GM19397 (cell line): Measurements from ENCODE around the gene PCNX1.

Experiments used
- ATAC-seq: cut with Tn5 transposase; IDR thresholded peaks from one replicate; pipeline ENCODE4 v1.9.1; 2021; ENCODE audit warnings: mild to moderate bottlenecking, moderate library complexity; ENCODE audit not compliant: unreplicated experiment

Gene PCNX1

GRCh38 chr14:70887737-70888499 lies 19.3 kb upstream of the PCNX1 start:
- ATAC-seq: no peak

- no peak for ATAC-seq
These were observed 18.5 kb upstream of the PCNX1 start for GRCh38 chr14:70888681-70889175.

GRCh38 chr14:70889555-70889954 lies 17.7 kb upstream of the PCNX1 start:
- ATAC-seq: no peak

GRCh38 chr14:70890826-70891659 lies 16.2 kb upstream of the PCNX1 start:
- no peak for ATAC-seq

- ATAC-seq: no peak
These were observed 15.5 kb upstream of the PCNX1 start for GRCh38 chr14:70891737-70892136.

- ATAC-seq: no peak
These were observed 14.0 kb upstream of the PCNX1 start for GRCh38 chr14:70893062-70893845.

GRCh38 chr14:70893858-70894291 lies 13.4 kb upstream of the PCNX1 start:
- no peak for ATAC-seq

GRCh38 chr14:70894868-70895267 lies 12.4 kb upstream of the PCNX1 start:
- no peak for ATAC-seq

- no peak for ATAC-seq
These were observed 10.9 kb upstream of the PCNX1 start for GRCh38 chr14:70896317-70896716.

- no peak for ATAC-seq
These were observed 10.3 kb upstream of the PCNX1 start for GRCh38 chr14:70896981-70897380.

- no peak for ATAC-seq
These were observed 9.8 kb upstream of the PCNX1 start for GRCh38 chr14:70897464-70897863.

GRCh38 chr14:70898111-70898745 lies 9.0 kb upstream of the PCNX1 start:
- ATAC-seq: no peak

- no peak for ATAC-seq
These were observed 6.0 kb upstream of the PCNX1 start for GRCh38 chr14:70901269-70901668.

- ATAC-seq: no peak
These were observed 5.1 kb upstream of the PCNX1 start for GRCh38 chr14:70902184-70902583.

GRCh38 chr14:70904373-70904772 lies 2.9 kb upstream of the PCNX1 start:
- ATAC-seq: no peak

GRCh38 chr14:70905301-70905700 lies 2.0 kb upstream of the PCNX1 start:
- ATAC-seq: no peak

GRCh38 chr14:70906793-70907175 lies 475 bp upstream of the PCNX1 start:
- ATAC-seq: no peak

- ATAC-seq: peak; percentile 16
These were observed 1.0 kb downstream of the PCNX1 start for GRCh38 chr14:70907996-70908934.

GRCh38 chr14:70908935-70909641 lies 1.8 kb downstream of the PCNX1 start:
- no peak for ATAC-seq
